ENCODE data around the gene TBC1D17.

Gene TBC1D17

GRCh38 chr19:49862391-49863253 lies 14.9 kb upstream of the TBC1D17 start:
- no peak for DNase-seq (ENCODE audit: low spot score)
- peak; percentile 24 for TF ChIP-seq CTCF (IDR thresholded peaks at IDR 0.05; ENCODE audit: extremely low read depth, missing control alignments)

DNA sequence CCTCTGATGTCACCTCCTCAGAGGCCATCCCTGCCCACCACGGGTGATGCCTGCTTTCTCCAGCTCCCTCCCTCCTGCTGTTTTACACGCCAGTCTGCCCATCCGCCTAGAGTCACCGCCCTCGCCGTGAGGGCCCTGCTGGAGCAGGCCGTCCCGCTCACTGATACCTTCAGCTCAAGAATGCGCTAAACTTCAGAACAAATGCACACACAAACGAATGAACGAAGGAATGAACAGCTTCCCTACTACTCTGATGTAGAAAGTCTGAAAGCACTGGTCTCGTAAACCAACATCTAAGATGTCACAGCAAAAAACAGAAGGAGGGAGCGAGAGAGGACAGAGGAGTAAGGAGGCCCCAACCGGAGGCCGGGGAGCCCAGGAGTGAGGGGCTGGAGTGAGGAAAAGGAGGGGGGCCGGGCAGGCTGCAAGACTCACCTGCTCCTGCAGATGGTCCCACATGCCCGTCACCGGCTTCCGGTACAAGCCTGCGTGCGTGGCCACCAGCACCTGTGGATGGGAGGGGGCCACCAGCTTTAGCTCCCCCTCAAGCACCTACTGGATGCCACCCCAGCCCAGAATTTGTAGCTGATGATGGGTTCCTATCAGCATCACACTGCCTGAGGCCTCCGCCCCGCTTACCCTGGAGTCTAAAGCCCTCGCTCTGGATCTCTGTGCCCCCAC lies 14.1 kb upstream of the TBC1D17 start:
- no peak for TF ChIP-seq CTCF (IDR thresholded peaks at IDR 0.05; ENCODE audit: extremely low read depth, missing control alignments)
- DNase-seq (ENCODE audit: low spot score): no peak

- TF ChIP-seq CTCF (IDR thresholded peaks at IDR 0.05; ENCODE audit: extremely low read depth, missing control alignments): no peak
- no peak for DNase-seq (ENCODE audit: low spot score)
Measured at GRCh38 chr19:49863935-49864320, 13.6 kb upstream of the TBC1D17 start.

DNA sequence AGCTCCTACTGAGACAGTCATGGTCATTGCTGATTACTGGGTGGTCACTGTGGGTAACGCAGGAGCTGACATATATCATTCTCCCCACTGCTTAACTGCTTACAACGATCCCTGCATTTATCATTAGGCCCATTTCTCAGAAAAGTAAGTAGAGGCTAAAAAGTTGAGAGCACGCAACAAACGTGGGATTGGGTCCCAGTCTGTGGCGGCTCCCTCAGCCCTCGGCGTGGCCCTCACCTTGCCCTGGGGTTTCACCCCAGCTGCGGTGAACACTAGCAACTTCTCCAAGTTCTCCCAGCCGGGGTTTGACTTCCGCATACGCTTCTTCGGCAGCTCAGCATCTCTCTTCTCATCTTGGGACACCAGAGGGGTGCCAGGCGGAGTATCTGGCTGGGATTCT lies 12.6 kb upstream of the TBC1D17 start:
- no peak for TF ChIP-seq CTCF (IDR thresholded peaks at IDR 0.05; ENCODE audit: extremely low read depth, missing control alignments)
- DNase-seq (ENCODE audit: low spot score): no peak

- peak; percentile 96 for DNase-seq (ENCODE audit: low spot score)
- TF ChIP-seq CTCF (IDR thresholded peaks at IDR 0.05; ENCODE audit: extremely low read depth, missing control alignments): no peak
Measured at GRCh38 chr19:49866933-49867782, 10.3 kb upstream of the TBC1D17 start, which contains the start of gene PNKP. Gene PNKP, minus strand, starts transcription at chr19:49867576. Its CDS starts 372 bp downstream, at chr19:49867204.

DNA sequence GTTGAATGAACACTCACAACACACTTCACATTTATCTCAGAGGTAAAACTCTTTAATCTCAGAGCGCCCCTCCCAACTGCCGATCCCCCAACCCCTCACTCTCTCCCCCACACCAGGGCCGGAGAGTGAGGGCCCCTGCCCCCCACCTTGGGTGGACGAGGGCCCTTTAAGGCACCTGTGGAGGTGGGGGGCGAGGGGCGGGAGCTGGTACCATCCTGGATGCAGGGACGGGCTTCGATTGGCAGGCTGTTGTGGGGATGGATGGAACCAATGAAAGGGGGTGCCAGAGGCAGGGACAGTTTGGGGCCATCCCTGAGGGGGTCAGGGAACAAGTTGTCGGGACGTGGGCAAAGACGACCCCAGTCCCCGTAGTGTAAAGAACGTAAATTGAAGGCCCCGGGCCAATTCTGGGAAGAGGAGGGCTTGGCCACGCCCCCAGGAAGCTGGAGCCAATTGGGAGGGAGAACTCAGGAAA lies 8.5 kb upstream of the TBC1D17 start:
- no peak for TF ChIP-seq CTCF (IDR thresholded peaks at IDR 0.05; ENCODE audit: extremely low read depth, missing control alignments)
- no peak for DNase-seq (ENCODE audit: low spot score)

Measured in GM20000 (cell line).